Cardiac muscle cell (in vitro differentiated cells and primary cell): ENCODE measurements around the gene CD247. TPM values are rescaled to one million over a fixed set of nuclear protein-coding genes. Genes with fewer than 3 reads are reported as not detected.

Source experiments
- DNase-seq, 2 donors: peaks; one replicate each; pipeline versions ENCODE4 v3.0.0 to v3.0.0-alpha.2; 2010 to 2017; ENCODE audit warnings: low read depth in 1 of 2, low spot score in 1 of 2
- H3K27ac ChIP-seq: fragments of 200-600 bp; sonication (generic); 2 replicates; pipeline ENCODE4 v1.5.1; 2016
- H3K27me3 ChIP-seq: fragments of 200-600 bp; sonication (generic); 2 replicates; pipeline ENCODE4 v1.6.0; 2016; ENCODE audit warnings: control low read depth
- H3K36me3 ChIP-seq: fragments of 200-600 bp; sonication (generic); 2 replicates; pipeline ENCODE4 v1.5.1; 2016; ENCODE audit warnings: control low read depth
- H3K4me1 ChIP-seq: fragments of 200-600 bp; sonication (generic); 2 replicates; pipeline ENCODE4 v1.8.1; 2017; ENCODE audit warnings: low read depth, mild to moderate bottlenecking, mixed run types
- H3K4me3 ChIP-seq: fragments of 200-600 bp; sonication (generic); 2 replicates; pipeline ENCODE4 v1.5.1; 2016; ENCODE audit warnings: mild to moderate bottlenecking
- H3K9me3 ChIP-seq: fragments of 200-600 bp; sonication (generic); 2 replicates; pipeline ENCODE4 v1.5.1; 2017; ENCODE audit warnings: low read depth, mild to moderate bottlenecking, control low read depth
- polyA plus RNA-seq: library from polyadenylated mRNA; unstranded; fragments of >200 nt; fragmentation: Nextera tagmentation; extraction: Ambion mirVana; gene quantifications from 2 replicates; pipeline ENCODE4 v1.2.1, GENCODE V29; 2016
- total RNA-seq: library from RNA; depleted of rRNA; stranded (reverse); fragments of >200 nt; gene quantifications from 2 replicates; pipeline ENCODE4 v1.2.3, GENCODE V29; 2016
- TF ChIP-seq, protein P1 (sequence below): IDR thresholded peaks from 2 replicates; pipeline ENCODE4 v1.5.1; 2012; ENCODE audit warnings: low read depth, mild to moderate bottlenecking, low read length

CD247 gene
- total and polyA plus RNA-seq, 2 experiments from 2014 or later: 0.80 TPM; not detected in 1

DNA sequence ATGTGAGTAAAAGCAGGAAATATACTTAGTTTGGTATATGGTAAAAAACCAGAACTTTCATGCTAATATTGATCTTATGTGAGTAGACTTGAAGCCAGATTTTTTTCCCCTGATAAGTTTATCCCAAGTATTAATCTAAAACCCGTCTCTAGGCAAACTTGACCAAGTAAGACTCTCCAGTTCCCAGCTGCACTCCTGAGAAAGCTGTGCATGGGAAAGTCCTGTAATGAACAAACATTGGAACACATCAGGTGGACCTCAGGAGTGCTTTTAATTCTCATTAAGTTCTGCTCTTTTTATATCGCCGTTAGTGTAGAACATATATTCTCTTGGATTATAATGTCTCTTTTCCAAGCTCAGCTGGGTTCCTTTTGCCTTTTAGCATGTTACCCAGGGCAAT, 105.0 kb downstream of the CD247 start:
- H3K4me3 ChIP-seq: no peak overlapping the region
- no peak for DNase-seq
- H3K4me1 ChIP-seq: no peaks in the 10 kb centered on the region
- H3K9me3 ChIP-seq: no peaks in the 10 kb centered on the region
- no peaks in the 10 kb centered on the region for H3K27me3 ChIP-seq
- H3K27ac ChIP-seq: no peak overlapping the region
- peaks cover 10% of the 10 kb centered on the region for H3K36me3 ChIP-seq
- TF ChIP-seq, protein P1, sequence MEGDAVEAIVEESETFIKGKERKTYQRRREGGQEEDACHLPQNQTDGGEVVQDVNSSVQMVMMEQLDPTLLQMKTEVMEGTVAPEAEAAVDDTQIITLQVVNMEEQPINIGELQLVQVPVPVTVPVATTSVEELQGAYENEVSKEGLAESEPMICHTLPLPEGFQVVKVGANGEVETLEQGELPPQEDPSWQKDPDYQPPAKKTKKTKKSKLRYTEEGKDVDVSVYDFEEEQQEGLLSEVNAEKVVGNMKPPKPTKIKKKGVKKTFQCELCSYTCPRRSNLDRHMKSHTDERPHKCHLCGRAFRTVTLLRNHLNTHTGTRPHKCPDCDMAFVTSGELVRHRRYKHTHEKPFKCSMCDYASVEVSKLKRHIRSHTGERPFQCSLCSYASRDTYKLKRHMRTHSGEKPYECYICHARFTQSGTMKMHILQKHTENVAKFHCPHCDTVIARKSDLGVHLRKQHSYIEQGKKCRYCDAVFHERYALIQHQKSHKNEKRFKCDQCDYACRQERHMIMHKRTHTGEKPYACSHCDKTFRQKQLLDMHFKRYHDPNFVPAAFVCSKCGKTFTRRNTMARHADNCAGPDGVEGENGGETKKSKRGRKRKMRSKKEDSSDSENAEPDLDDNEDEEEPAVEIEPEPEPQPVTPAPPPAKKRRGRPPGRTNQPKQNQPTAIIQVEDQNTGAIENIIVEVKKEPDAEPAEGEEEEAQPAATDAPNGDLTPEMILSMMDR: no peak

DNA sequence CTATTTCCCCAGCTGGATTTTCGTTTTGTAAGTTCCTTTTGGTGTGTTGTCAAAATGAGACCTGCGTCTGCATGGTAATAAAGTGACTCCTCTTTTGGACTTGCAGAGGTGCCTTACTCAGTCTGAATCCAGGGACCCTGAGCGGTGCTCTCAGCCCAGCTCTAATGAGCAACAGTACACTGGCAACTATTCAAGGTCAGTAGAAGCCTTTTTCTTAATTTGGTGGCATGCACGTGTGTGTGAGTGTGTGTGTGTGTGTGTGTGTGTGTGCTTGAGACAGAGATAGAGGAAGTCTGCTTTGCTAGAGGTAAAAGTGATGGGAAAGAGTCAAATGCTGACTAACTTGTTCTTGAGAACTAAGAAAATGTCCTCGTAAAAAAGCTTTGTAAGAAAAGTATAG, 105.4 kb downstream of the CD247 start:
- no peak overlapping the region for H3K4me3 ChIP-seq
- DNase-seq: no peak
- H3K27me3 ChIP-seq: no peaks in the 10 kb centered on the region
- H3K27ac ChIP-seq: no peak overlapping the region
- no peaks in the 10 kb centered on the region for H3K4me1 ChIP-seq
- peaks cover 10% of the 10 kb centered on the region for H3K36me3 ChIP-seq
- TF ChIP-seq, protein P1: no peak
- no peaks in the 10 kb centered on the region for H3K9me3 ChIP-seq

DNA sequence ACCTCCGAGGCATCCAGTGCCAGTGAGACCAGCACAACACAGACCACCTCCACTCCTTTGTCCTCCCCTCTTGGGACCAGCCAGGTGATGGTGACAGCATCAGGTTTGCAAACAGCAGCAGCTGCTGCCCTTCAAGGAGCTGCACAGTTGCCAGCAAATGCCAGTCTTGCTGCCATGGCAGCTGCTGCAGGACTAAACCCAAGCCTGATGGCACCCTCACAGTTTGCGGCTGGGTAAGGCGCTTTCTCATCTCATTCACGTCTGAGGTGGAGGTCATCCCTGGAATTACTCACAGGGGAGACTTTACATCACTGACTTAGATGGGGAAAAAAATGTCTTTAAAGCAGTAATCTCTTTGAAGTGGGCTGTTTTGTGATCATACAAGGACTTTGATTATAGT, 106.3 kb downstream of the CD247 start:
- TF ChIP-seq, protein P1: no peak
- Histone ChIP-seq H3K36me3 (peaks cover 10% of the 10 kb centered on the region), H3K9me3 (no peaks in the 10 kb centered on the region), H3K27me3 (no peaks in the 10 kb centered on the region), H3K27ac (no peak overlapping the region), H3K4me1 (no peaks in the 10 kb centered on the region), H3K4me3 (no peak overlapping the region)
- DNase-seq: no peak

DNA sequence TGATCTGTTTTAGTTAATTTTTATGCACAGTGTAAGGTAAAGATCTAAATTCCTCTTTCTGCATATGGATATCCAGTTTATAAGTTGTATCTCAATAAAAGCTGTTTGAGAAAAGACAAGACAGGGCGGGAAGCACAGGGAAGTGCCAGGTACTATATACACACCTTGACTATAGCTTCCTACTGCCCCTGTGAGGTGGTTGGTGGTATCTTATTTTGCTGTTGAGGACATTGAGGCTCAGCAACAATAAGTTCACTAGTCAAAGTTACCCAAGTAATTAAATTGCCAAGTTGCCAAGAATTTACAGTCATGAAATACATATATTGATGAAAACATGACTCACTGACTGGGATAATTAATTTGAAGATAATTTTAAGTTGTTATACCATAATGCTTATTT, 109.1 kb downstream of the CD247 start:
- no peak overlapping the region for H3K4me3 ChIP-seq
- H3K4me1 ChIP-seq: no peaks in the 10 kb centered on the region
- no peaks in the 10 kb centered on the region for H3K27me3 ChIP-seq
- TF ChIP-seq, protein P1: no peak
- DNase-seq: no peak
- H3K9me3 ChIP-seq: no peaks in the 10 kb centered on the region
- no peak overlapping the region for H3K27ac ChIP-seq
- peaks cover 5% of the 10 kb centered on the region for H3K36me3 ChIP-seq

DNA sequence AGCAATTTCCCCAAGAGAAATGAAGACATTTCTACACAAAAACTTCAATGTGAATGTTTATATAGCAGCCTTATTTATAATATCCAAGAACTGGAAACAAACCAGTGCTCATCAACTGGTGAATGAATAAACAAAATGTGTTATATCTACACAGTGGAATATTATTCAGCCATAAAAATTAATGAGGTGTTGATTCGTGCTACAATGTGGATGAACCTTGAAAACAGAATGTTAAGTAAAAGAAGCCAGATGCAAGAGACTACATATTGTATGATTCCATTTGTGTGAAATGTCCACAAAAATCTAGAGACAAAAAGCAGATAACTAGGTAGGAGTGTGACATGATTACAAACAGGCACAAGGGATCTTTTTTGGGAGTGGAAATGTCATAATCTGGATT, 110.0 kb downstream of the CD247 start:
- Histone ChIP-seq H3K4me3 (no peak overlapping the region), H3K4me1 (no peaks in the 10 kb centered on the region), H3K9me3 (no peaks in the 10 kb centered on the region), H3K36me3 (peaks cover 5% of the 10 kb centered on the region), H3K27ac (no peak overlapping the region), H3K27me3 (no peaks in the 10 kb centered on the region)
- DNase-seq: no peak
- TF ChIP-seq, protein P1: no peak

DNA sequence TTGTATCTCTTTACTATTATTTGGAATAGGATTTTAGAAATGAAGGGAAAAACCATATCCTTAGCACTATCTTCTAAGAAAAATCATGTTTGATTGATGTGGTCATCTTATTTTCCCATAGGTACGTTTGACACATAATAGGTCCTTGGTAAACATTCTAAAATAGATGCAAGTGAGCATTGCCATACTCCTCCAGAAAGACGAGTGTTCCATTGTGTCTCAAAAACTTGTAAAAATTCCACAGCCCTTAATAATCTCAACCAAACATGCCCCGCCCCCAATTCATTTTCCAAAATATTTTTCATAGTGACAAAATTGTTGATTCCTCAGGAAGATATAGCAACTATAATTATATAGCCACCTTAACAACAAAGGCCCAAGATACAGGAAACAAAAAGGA, 113.4 kb downstream of the CD247 start:
- peaks cover 10% of the 10 kb centered on the region for H3K36me3 ChIP-seq
- TF ChIP-seq, protein P1: no peak

More for the DNA sequence above, 113.4 kb downstream of the CD247 start:
- no peaks in the 10 kb centered on the region for H3K9me3 ChIP-seq
- no peaks in the 10 kb centered on the region for H3K4me1 ChIP-seq
- H3K27me3 ChIP-seq: no peaks in the 10 kb centered on the region
- no peak for DNase-seq
- no peak overlapping the region for H3K27ac ChIP-seq
- H3K4me3 ChIP-seq: no peak overlapping the region
